Hematopoietic multipotent progenitor cell (in vitro differentiated cells): Measurements from ENCODE around the gene IL6. TPM values are rescaled to one million over a fixed set of nuclear protein-coding genes. Genes with fewer than 3 reads are reported as not detected.
"Not testable (repeated sequence)": the region's sequence is repeated elsewhere in the genome, so short reads cannot be mapped to it uniquely, and the experiment has no call there.

ENCODE experiments used
- DNase-seq, 3 donors: peaks; one replicate each; pipeline ENCODE4 v3.0.0-alpha.2; 2011 to 2015; ENCODE audit warnings: low read depth in 2 of 3, low spot score in 2 of 3
- total RNA-seq: library from RNA; depleted of rRNA; stranded (reverse); fragments of >200 nt; gene quantifications from one replicate; pipeline ENCODE4 v1.2.3, GENCODE V29; 2012

The IL6 gene
- total RNA-seq, 1 donor, result under 0.01 TPM

DNA sequence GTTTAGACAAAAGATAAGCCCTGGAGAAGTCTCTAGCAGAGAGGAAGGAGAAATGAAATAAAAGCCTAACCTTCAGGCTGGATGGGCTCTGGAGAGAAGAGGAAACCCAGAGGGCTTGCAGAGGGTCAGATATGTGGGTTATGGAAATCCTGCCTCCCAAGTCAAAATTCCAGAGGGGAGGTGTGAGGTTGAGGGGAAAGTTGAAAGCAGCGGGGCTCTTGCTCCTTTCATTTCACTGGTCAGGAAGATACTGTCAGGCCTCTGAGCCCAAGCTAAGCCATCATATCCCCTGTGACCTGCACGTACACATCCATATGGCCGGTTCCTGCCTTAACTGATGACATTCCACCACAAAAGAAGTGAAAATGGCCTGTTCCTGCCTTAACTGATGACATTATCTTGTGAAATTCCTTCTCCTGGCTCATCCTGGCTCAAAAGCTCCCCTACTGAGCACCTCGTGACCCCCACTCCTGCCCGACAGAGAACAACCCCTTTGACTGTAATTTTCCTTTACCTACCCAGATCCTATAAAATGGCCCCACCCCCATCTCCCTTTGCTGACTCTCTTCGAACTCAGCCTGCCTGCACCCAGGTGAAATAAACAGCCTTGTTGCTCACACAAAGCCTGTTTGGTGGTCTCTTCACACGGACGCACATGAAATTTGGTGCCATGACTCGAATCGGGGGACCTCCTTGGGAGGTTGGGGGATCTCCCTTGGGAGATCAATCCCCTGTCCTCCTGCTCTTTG, 23.7 kb upstream of the IL6 start:
- DNase-seq, result not testable (repeated sequence)

DNA sequence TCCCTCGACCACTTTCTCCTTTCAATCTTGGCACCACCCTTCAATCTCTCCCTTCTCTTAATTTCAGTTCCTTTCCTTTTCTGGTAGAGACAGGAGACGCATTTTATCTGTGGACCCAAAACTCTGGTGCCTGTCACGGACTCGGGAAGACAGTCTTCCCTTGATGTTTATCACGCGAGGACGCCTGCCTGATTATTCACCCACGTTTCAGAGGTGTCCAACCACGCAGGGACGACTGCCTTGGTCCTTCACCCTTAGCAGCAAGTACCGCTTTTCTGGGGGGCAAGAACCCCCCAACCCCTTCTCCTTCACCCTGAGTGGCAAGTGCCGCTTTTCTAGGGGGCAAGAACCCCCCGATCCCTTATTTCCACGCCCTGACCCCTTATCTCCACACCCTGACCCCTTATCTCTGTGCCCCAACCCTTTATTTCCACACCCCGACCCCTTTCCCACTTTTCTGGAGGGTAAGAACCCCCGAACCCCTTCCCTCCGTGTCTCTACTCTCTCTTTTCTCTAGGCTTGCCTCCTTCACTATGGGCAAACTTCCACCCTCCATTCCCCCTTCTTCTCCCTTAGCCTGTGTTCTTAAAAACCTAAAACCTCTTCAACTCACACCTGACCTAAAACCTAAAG, 22.9 kb upstream of the IL6 start:
- DNase-seq, result not testable (repeated sequence)

DNA sequence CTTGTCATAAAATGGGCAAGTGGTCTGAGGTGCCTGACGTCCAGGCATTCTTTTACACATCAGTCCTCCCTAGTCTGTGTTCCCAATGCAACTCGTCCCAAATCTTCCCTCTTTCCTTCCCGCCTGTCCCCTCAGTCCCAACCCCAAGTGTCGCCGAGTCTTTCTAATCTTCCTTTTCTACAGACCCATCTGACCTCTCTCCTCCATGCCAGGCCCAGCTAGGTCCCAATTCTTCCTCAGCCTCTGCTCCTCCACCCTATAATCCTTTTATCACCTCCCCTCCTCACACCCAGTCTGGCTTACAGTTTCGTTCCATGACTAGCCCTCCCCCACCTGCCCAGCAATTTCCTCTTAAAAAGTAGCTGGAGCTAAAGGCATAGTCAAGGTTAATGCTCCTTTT, 22.3 kb upstream of the IL6 start:
- DNase-seq, result not testable (repeated sequence)

DNA sequence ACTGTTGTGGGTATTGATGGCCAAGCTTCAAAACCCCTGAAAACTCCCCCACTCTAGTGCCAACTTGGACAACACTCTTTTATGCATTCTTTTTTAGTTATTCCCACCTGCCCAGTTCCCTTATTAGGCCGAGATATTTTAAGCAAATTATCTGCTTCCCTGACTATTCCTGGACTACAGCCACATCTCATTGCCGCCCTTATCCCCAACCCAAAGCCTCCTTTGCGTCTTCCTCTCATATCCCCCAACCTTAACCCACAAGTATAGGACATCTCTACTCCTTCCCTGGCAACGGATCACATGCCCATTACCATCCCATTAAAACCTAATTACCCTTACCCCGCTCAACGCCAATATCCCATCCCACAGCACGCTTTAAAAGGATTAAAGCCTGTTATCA, 21.1 kb upstream of the IL6 start:
- not testable (repeated sequence) for DNase-seq

DNA sequence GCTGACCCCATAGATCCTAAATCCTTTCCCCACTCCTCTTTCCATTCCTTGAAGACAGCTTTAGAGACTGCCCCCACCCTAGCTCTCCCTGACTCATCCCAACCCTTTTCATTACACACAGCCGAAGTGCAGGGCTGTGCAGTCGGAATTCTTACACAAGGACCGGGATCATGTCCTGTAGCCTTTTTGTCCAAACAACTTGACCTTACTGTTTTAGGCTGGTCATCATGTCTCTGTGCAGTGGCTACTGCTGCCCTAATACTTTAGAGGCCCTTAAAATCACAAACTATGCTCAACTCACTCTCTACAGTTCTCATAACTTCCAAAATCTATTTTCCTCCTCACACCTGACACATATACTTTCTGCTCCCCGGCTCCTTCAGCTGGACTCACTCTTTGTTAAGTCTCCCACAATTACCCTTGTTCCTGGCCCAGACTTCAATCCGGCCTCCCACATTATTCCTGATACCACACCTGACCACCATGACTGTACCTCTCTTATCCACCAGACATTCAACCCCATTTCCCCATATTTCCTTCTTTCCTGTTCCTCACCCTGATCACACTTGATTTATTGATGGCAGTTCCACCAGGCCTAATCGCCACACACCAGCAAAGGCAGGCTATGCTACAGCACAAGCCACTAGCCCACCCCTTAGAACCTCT, 19.8 kb upstream of the IL6 start:
- not testable (repeated sequence) for DNase-seq

DNA sequence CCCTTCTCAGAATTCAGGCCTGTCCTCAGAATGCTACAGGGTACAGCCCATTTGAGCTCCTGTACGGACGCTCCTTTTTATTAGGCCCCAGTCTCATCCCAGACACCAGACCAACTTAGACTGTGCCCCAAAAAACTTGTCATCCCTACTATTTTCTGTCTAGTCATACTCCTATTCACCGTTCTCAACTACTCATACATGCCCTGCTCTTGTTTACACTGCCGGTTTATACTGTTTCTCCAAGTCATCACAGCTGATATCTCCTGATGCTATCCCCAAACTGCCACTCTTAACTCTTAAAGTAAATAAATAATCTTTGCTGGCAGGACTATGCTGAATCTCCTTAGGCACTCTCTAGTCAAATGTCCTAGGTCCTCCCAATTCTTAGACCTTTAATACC, 18.8 kb upstream of the IL6 start:
- not testable (repeated sequence) for DNase-seq

DNA sequence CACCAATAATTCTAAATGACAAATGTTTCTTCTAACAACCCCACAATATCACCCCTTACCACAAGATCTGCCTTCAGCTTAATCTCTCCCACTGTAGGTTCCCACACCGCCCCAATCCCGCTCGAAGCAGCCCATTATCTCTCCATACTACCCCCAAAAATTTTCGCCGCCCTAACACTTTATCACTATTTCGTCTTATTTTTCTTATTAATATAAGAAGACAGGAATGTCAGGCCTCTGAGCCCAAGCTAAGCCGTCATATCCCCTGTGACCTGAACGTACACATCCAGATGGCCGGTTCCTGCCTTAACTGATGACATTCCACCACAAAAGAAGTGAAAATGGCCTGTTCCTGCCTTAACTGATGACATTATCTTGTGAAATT, 18.3 kb upstream of the IL6 start:
- DNase-seq, result not testable (repeated sequence)

DNA sequence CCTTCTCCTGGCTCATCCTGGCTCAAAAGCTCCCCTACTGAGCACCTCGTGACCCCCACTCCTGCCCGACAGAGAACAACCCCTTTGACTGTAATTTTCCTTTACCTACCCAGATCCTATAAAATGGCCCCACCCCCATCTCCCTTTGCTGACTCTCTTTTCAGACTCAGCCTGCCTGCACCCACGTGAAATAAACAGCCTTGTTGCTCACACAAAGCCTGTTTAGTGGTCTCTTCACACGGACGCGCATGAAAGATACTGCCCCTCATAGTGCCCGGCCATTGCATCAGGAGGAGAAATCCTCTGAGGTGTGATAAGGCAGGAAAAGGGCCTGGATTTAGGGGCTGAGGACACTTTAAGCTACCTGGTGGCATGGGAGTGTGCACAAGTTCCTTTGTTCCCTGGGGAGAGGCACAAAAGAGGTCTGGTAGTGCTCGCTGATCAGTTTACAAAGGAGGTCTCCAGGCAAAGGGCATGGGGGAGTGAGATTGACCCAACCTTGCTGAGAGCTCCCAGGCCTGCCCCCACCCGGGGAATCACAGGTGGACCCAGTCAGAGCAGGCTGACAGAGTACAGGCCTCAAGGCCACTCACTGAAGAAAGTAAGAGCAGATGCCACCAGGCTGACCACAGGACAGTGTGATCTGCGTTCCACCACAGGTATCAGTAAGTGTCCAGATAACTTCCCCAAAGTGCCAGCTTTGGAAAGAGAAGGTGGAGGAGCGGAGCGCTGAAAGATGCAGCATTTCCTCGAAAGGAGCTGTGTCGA, 17.8 kb upstream of the IL6 start:
- DNase-seq, result not testable (repeated sequence)

DNA sequence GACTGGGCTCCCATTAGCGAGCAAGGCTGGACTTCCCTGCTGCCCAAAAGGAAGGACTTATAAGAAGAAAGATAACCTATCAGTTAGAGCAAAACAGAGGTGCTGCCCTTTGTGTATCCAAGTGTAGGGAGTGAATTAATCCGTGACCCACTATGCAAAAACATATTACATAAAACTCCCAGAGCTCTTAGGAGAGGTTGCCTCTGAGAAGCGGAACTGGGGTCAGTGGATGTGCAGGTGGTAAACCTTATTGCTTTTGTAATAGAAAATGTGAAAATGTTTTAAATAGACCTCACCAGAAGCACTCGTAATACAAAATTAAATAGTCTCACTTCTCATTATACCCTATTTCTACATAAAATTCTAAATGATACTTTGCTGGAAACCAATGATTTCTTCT, 17.1 kb upstream of the IL6 start:
- DNase-seq, result no peak

DNA sequence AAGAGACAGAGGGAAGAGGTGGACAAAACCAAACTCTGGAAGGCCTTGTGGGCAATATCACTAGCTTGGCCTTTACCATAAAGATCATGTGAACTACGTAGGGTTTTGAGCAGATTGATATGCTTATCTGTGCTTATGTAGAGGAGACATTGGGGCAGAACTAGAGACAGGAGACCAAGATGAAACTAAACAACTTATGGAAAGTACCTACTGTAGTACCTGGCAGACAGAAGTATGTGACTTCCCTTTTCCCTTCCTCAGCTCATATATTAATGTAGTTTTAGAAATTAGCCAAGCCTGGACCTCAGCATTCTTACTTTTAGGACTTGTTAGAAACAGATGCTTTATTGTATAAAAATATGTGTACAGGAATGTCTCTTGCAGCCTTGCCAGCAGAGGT, 14.0 kb upstream of the IL6 start:
- DNase-seq, result no peak

DNA sequence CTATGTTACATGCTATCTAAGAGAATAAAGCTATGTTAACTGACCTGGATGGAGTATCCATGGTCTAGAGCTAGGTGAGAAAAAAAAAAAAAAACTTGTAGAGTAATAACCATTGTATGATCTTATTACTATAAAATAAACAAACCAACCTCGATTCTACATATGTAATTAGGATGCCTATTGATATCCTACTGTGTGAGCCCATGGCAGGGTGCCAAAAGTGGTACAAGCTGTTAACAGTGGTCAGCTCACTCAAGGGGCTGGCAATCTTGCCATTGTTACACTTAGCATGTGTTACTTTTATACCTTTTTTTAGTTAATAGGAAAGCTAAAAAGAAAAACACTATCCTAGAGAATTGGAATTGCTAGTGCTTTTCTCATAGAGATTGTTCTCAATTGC, 13.5 kb upstream of the IL6 start:
- DNase-seq, result no peak

DNA sequence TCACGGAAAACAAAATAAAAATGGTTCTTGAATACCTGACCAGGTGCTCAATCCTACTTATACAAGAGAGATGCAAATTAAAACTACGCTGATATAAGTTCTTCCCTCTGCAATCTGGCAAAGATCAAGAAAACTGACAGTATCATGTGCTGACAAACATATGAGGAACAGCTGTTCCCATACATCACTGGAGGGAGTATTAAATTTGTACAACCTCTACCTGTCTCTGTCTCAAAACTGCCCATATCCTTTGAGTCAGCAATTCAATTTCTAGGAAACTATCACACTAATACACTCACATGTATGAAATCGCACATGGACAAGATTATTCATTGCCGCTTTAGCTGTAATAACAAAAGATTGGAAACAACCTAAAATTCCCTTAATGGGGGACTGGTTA, 11.0 kb upstream of the IL6 start:
- no peak for DNase-seq

DNA sequence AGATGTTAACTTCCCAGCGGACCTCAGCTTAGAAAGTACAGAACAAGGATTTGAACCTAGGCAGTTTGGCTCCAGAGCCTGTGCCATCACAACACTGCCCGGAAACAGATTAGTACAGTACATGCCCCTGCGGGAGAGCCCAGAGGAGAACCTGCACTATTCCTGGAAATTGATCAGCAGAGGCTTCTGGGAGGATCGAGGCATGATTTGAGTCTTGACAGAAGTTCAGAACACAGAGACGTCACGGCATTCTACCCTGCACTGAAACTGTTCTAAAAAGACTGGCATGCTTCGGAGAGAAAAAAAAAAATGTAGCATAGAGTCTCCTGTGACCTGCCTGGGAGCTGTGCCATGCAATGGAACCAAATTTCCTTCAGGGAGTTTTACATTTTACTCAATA, 9.2 kb upstream of the IL6 start:
- DNase-seq, result no peak

DNA sequence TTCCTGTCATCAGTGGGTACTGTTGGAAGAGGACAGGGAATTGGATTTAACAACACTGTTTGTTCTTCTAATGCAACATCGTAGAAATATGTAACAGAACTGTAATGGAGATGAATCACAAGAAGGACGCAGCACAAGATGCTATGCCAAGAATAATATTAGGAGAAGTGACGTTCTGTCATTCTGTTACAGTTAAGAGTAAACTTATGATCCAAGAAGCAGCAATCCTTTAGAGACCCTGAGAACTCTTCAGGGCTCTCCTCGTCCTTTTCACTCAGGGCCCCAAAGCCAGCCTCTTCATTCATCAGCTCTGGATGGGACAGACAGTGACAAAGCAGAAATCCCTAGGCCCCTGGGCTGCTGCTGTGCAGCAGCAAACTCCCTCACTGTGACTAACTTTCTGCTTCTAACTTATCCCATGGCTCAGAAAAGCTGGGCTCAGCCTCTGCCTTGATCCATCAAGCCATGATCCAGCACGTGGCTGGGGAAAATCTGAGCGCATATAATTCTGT, 8.7 kb upstream of the IL6 start:
- no peak for DNase-seq

DNA sequence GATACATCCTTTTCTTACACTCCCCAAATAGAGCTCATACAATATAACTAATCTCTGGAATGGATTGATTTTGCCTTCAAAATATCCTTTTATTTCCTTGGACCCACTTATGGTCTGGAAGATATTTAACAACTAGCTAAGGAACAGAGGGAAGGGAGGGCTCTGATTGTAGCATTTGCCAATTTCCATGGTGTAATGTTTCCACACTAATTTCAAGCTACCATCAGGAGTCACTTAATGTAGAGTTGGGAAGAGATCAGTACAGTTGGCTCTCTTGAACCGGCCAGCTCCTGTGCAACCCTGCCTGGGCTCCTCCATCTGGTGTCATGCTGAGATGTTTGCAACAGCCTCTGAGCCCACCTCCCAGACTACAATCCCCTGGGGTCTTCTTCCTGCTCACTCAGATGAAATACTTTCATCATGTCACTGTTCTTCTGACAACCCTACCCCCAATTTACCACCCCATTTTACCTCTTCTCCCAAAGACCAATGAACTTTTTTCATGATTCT, 8.0 kb upstream of the IL6 start:
- no peak for DNase-seq

DNA sequence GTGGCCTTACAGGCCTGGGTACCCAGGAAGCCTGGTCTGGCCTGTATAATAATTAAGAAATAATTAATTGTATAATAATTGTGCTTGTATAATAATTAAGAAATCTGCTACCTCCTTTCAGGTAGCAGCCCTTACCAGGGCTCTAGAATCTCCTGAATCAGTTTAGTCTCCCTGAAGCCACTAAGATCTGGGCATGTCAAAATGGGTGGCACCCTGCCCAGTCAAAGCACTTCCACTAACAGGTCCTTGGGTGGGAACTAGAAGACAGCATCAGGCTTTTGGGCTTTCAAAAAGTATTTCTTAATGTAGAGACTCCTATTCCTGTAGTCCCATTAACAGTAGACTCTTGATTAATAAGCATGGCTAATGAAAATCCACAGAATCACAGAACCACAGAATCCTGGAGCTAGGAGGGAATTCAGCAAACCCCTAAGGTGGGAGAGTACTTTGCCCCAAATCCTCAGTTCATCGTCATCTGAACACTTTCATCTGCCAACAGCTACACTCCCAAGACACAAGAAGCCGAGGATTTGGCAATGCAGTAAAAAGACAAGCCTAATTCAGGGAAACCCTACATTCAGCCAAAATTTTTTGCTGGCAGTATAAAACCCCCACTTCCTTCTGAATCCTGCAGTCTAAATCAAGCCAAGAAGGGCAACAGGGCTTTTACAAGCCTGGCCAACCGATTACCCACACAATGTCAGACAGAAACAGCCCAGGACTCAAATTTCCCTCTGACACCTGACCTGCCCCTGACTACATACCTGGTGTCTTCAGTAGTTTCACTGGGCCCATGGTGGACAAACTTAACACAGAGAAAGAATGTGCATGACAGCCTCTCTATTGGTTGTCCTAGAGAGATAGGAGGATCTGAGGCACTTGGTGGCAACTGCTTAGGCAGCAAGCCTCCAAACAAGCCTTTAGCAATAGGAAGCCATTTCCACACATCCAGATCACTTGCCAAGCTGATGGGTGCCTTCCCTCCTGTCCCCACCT, 5.9 kb upstream of the IL6 start:
- DNase-seq, result no peak

DNA sequence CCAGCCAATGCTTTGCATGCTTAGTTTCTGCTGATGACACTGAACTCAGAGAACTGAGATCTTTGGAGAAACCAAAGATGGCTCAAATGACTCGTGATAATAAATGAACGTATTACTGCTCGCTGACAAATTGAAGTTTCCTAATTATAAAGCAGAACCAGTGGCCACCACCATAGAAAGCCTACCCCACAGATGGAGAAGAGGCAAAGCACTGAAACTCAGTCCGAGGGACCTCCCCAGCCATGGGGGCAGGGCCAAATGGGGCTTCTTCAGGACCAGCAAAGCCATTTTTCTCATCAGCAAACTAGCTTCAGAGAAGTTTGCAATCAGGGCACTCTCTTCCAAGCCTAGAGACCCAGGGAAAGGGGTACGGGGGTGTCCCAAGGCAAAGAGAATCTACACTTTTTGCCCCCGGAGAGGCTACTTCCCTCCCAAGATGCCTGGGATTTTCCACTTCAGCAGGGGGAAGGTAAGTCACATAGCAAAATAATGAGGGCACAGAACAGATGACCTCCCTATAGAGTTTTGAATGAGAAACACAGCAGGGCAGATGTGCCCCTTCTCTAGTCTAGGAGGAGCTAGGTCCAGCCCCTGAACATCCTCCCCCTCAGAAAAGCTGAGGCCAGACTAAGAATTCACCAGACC, 4.3 kb upstream of the IL6 start:
- DNase-seq, result no peak

DNA sequence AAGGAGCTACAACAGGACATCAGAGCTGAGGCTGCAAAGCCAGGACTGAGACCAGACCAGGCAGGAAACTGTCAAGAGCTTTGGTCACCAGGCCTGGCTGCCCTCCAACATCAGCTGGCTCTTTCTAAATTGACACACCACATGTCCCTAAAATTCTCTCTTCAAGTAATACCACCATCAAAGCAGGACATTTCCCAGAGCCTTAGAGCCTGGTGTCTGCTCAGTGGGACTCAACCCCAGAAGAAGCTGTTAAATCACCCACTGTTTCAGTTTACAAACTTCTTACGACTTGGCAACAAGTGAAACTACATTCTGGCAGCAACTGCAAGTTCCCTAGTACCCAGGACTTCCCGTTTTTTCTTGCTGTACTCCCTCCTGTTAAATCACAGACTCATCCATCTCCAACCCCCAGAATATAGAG, 3.8 kb upstream of the IL6 start:
- peak in 2 of 3 donors; percentile 35 to 63 for DNase-seq

DNA sequence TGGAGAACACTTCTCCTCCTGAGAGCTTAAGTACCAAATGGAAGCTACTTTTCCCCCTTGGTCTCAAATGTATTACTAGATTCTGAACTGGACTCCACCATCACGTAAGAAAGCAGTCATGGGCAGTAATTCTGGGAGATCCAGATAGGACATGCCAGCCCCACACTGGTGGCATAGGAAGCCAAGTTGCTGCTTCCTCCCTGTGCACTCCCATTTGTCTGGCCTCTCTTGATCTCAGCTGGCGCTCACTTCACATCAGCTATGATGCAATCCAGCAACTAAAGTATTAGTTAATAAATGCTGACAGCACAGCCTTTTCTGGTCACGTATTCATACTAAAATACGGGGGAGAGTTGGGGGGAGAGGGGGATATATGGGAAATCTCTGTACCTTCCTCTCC, 3.4 kb upstream of the IL6 start:
- DNase-seq, result no peak
